AML-193 (cell line): ENCODE data around the gene A2ML1.
"Not testable (repeated sequence)": the region's sequence is repeated elsewhere in the genome, so short reads cannot be mapped to it uniquely, and the experiment has no call there.

Source experiments
- DNase-seq, 2 experiments: peaks; one replicate each; lab custom pipeline; 2025; lab: John Stamatoyannopoulos, UW

Gene A2ML1

DNA sequence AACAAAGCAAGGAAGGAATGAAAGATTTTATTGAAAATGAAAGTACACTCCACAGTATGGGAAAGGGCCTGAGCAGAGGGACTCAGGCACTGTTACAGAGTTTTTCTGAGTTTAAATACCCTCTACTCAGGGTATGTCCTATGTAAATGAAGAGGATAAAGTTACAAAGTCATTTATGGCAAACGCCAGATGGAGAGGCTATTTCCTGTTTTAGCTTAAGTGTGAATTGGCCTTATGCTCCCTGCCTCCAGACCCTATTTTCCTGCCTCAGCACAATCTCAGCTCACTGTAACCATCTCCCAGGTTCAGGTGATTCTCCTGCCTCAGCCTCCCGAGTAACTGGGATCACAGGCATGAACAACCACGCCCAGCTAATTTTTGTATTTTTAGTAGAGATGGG, 85.1 kb downstream of the A2ML1 start:
- DNase-seq: no peak

DNA sequence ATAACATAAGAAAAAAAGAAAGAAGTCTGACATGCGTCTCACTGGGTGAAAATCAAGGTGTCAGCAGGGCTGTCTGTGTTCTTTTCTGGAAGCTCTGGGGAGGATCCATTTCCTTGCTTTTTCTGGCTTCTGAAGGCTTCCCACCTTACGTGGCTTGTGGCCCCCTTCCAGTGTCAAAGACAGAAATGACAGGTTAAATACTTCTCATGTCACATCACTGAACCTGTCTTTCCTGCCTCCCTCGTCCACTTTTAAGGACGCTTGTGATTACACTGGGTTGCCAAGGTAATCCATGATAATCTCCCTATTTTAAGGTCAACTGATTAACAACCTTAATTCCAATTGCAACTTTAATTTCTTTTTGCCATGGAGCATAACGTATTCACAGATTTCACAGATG, 87.3 kb downstream of the A2ML1 start:
- DNase-seq: no peak

DNA sequence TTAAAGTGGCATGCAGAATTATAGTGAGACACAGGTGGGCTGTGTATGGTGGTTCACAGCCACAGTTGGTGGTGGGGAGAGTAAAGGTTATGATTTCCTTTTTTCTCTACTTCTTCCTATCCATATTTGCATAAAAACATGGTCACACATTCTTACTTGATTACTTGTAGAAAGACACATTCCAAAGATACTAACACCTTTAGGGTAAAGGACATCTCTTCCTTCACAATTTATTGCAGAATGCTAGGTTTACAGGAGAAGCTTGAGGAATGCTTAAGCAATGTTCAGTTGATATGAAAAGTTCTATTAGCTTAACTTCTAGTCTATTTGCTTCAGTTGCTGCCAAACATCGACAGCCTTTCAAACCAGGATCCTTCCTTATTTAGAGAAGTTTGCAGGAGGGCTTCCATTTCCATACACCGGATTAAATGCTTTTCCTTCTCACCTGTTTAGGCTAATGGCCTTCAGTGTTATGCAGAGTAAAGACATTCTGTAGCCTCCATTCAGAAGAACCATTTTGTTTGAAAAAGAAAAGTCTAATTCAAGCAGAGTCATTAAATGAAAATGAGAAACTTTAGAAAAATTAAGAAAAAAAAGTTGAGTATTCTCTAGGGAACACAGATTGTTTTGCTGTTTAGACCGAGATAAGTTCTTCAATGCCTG, 89.3 kb downstream of the A2ML1 start:
- DNase-seq: no peak

DNA sequence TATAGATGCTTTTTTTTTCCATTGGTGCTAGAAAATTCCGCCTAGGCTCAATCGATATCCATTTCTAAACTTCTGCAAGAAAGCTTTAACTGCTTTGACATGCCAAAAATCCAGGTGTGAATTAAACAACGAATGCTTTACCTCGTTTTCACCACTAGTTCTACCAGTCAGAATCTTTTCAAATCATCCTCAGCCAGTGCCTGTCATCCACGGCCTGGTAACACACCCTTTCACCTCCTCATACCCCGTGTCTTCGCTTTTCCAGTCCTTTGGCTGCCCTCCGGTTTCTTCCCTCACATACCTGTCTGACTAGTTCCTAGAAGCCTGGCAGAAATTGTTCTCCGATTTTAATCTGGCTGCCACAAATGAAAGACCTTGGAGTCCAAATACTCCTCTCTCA, 90.5 kb downstream of the A2ML1 start:
- DNase-seq: no peak

DNA sequence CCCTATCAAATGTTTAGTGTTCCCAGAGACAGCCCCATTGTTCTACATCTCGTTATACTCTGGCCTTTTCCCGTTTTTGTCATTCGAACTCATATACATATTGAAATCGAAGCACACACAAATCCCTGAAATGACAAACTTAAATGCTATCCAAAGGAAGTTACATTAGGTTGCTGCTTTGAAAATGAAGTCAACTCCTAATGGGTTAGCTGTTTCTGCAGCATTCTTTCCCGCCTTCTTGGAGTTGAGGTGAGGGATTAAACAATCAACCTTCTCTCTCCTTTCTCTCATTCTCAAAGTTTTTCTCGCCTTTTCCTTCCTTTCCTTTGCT, 91.2 kb downstream of the A2ML1 start:
- DNase-seq: no peak

DNA sequence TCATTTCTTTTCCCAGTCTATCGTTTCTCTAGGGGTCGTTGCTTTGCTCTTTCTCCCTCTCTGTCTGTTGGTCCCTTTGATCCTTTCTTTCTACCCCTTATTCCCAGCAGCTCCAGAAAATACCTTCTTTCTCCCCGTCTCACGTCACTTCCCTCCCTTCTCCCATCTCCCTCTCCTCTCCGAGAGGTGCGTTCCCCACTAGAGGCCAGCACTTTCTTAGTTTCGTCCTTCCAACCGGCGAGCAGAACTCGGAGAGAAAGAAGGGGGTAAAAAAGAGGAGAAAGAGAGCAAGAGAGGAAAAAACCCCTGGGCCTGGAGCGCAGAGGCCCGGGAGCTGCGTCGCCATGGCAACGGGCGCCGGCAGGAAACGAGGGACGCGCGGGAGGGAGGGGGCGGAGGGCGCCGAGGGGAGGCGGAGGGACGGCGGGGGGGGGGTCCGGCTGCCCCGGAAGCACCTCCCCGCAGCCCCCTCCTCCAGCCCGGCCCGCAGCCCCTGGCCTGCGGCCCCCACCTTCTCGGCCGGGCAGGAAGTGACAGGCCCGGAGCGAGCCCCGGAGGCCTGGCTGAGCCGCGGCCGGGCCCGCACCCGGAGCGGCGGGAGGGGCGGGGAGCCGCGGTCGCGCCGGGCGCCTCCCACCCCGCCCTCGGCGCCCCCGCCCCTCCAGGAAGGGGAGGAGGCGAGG, 91.8 kb downstream of the A2ML1 start, which contains the start of gene PHC1:
PHC1 (plus strand) TSS at position 477 of the 683 bp plus-strand sequence. CDS start 3,169 bp downstream, outside the sequence.
- DNase-seq: peak; percentile 28 to 49

DNA sequence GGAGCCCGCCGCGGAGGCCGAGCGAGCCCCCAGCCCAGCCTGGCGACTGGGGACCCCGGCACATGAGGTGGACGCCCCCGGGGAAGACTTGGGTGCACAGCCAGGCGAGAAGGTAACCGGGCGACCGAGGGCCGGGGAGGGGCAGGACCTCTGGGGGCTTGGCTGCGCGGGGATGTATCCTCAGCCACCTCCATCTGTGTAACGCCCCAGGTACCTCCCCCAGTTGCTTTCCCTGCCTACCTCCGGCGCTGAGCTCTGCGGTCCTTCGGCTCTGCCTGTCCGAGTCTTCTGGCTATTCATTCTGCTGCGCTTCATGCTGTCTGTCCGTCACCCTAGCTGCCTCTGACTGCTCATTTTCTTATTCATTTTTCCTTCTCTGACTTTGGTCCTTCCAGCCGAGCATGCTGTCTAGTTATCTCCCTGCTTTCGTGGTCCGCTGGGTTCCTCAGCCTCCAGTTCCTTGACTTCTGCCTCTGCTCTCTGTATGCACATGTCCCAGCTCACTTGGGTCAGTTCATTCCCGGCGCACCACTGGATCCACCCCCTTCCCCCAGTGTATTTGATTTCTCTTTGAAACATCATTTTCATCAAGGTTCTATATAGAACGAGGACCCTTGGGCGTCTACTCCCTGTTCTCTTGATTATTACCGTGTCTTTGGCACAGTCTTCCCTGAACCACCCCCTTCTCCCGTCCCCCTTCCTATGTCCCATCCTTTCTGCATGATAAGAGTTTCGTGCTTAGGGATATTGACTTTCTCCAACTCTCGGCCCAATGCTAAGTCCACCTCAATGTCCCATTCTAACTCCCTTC, 92.5 kb downstream of the A2ML1 start:
- DNase-seq: peak; percentile 43 to 57

DNA sequence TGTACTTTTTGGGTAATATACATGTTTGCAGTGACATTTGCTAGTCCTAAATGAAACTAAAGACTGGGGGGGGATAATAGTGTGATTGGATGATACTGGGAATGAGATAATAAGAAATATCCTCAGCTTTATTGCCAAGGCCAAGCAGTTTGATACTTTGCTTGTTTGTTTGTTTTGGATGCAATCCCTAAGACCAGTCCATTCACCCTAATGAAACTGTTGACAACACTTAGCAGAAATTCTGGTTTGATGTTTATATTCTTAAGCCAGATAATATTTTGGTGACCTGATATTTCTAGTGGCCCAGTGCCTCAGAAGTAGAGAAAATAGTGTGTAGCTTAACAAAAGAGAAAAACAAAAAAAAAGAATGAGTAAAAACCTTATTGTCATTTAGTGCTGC, 93.7 kb downstream of the A2ML1 start:
- no peak for DNase-seq

DNA sequence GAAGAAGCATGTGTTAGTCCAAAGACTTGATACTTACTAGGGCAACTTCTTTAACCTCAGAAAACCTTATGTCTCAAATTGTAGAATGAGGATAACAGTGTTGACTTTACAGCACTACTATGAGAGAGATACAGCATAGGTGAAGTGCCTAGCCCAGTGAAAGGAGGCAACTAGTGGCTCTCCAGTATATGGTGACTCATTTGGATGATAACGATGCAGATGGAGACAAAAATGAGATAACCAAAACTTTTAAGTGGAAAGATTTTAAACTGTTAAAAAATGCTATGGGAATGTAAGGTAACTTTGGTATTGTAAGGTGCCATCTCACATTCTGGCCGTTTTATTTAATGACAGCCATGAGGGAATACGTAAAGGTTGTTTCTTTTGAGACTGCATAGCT, 94.6 kb downstream of the A2ML1 start:
- DNase-seq: no peak

DNA sequence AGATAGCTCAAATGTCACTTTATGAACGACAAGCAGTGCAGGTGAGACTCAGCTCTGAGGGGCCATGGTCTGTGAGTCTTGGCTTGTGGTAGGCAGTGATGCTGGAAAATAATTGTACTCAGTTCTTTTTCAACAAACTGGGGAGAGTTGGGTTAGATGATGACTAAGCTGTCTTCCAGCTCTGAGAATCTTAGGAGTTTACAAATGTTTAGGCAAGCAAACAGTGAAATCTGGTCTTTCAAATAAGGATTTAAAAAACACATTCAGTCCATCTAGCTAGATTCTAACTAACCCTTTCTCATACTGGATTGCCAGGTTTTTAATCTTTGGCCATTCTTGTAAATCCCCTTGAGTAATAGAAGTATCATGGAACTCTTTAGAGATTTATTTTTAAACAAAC, 95.3 kb downstream of the A2ML1 start:
- DNase-seq: no peak

DNA sequence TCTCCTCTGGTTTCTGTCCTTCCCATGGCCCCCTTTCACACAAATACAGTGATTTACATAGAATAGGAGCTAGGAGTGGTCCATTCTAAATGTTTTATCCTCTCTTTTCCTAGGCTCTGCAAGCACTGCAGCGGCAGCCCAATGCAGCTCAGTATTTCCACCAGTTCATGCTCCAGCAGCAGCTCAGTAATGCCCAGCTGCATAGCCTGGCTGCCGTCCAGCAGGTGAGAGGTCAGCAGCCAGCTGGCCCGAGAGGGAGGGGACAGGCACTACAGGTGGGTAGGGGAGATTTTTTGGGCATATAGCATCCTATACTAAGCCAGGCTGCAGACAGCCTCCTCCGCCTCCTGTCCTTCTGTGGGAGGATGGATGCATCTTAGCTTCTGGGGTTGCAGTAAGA, 97.2 kb downstream of the A2ML1 start:
- not testable (repeated sequence) for DNase-seq

DNA sequence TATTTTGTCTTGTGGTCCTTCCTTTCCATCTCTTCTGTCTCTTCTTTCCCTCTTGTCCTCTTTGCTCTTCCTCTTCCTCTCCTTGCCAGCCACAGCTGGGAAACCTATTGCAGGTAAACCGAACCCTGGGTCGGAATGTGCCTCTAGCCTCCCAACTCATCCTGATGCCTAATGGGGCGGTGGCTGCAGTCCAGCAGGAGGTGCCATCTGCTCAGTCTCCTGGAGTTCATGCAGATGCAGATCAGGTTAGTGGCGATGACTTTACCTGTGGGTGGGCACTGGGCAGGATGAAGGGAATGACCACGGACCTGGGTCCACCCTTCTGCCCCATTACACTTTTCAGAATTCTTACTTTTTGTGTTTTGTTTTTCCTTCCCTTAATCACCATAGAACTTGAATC, 100.1 kb downstream of the A2ML1 start:
- DNase-seq: no peak
